ENCODE measurements around the gene C11orf21.
A peak's percentile ranks its signal among the peaks of the same experiment; 100 is the strongest.

C11orf21 gene

DNA sequence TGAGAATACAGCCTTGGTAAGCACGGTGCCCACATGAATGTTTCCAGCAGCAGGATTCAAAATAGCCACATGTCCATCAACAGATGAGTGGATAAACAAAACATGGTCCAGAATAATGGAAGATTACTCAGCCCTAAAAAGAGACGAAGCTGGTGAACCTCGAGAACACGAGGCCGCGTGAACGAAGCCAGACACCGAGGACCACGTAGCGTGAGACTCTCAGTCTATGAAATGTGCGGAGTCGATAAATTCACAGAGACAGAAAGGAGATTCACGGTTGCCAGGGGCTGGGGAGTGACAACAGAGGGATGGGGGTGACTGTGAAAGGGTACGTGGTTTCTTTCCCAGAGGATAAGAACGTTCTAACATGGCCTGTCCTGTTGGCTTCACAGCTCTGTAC is 28.4 kb downstream of the C11orf21 start:
- TF ChIP-seq, protein P1, sequence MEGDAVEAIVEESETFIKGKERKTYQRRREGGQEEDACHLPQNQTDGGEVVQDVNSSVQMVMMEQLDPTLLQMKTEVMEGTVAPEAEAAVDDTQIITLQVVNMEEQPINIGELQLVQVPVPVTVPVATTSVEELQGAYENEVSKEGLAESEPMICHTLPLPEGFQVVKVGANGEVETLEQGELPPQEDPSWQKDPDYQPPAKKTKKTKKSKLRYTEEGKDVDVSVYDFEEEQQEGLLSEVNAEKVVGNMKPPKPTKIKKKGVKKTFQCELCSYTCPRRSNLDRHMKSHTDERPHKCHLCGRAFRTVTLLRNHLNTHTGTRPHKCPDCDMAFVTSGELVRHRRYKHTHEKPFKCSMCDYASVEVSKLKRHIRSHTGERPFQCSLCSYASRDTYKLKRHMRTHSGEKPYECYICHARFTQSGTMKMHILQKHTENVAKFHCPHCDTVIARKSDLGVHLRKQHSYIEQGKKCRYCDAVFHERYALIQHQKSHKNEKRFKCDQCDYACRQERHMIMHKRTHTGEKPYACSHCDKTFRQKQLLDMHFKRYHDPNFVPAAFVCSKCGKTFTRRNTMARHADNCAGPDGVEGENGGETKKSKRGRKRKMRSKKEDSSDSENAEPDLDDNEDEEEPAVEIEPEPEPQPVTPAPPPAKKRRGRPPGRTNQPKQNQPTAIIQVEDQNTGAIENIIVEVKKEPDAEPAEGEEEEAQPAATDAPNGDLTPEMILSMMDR (IDR thresholded peaks at IDR 0.05) = no peak
- H3K4me3 ChIP-seq = no peak overlapping the region
- peaks cover 0 to 27% (median 21%) of the 10 kb centered on the region in 4 donors for H3K4me1 ChIP-seq
- no peak overlapping the region for H3K27ac ChIP-seq
- intact Hi-C loops (cut with DNase I; ENCODE audit: low total_unique reads) = no loop called here
- H3K27me3 ChIP-seq = peaks cover 0 to 77% of the 10 kb centered on the region in 2 donors
- no peaks in the 10 kb centered on the region for H3K36me3 ChIP-seq
- peak in 1 of 2 donors; percentile 33 for DNase-seq
- H3K9me3 ChIP-seq = no peaks in the 10 kb centered on the region

DNA sequence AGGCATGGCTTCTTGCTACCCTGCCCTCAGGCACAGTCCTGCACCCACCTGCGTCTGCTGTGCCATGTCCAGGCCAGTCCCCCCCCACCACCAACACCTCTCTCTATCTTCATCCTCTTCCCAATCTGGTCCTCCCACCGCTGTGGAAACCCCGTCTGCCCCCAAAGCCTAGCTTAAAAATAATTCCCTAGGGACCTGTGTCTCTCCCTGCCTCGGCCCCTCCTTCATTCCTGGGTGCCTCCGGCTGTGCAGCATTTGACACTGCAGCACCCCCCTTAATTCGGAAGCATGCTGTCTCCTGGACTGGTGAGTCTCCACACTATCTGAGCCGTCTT is 28.8 kb downstream of the C11orf21 start:
- DNase-seq = peak in 1 of 2 donors; percentile 40
- intact Hi-C loops (cut with DNase I; ENCODE audit: low total_unique reads) = no loop called here
- H3K27me3 ChIP-seq = peaks cover 0 to 78% of the 10 kb centered on the region in 2 donors
- H3K4me1 ChIP-seq = peaks cover 0 to 27% (median 21%) of the 10 kb centered on the region in 4 donors
- H3K9me3 ChIP-seq = no peaks in the 10 kb centered on the region
- no peak overlapping the region for H3K4me3 ChIP-seq
- no peaks in the 10 kb centered on the region for H3K36me3 ChIP-seq
- TF ChIP-seq, protein P1 (IDR thresholded peaks at IDR 0.05) = no peak
- no peak overlapping the region for H3K27ac ChIP-seq

DNA sequence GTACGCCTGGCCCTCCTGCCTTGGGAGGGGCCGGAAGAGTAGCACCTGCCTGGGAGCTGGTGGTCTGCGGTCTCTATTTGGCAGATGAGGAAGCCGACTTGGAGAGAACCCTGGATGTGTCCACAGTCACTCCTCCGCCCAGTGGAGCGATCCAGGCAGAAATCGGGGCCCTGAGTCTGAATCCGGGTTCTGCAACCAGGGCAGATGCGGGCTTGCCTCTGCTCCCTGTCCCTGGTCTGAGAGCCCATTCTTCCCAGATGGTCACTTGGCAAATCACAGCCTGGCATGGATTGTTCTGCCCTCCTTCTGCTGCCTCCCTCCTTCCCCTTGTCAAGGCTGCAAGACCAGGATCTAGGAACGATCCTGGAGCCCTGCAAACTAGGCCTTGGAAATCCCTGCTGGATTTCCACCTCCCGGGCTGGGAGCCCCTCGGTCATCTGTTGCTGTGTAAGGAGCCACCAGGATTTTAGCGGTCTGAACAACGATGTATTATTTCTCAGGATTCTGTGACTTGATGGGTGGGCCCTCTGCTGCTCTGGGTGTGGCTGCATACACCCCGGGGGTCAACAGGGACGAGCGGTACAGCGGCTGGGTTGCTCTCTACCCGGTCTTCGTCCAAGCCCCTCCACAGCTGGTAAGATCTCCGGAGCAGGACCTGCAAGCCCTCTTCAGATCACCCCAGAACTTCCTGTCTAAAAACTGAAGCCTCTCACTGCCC is 29.3 kb downstream of the C11orf21 start:
- Histone ChIP-seq H3K27me3 (peaks cover 0 to 83% of the 10 kb centered on the region in 2 donors), H3K36me3 (no peaks in the 10 kb centered on the region), H3K27ac (no peak overlapping the region), H3K4me3 (no peak overlapping the region), H3K9me3 (no peaks in the 10 kb centered on the region), H3K4me1 (peaks cover 0 to 27% (median 21%) of the 10 kb centered on the region in 4 donors)
- TF ChIP-seq, protein P1 (IDR thresholded peaks at IDR 0.05) = no peak
- intact Hi-C loops (cut with DNase I; ENCODE audit: low total_unique reads) = no loop called here
- DNase-seq = peak in 1 of 2 donors; percentile 61

DNA sequence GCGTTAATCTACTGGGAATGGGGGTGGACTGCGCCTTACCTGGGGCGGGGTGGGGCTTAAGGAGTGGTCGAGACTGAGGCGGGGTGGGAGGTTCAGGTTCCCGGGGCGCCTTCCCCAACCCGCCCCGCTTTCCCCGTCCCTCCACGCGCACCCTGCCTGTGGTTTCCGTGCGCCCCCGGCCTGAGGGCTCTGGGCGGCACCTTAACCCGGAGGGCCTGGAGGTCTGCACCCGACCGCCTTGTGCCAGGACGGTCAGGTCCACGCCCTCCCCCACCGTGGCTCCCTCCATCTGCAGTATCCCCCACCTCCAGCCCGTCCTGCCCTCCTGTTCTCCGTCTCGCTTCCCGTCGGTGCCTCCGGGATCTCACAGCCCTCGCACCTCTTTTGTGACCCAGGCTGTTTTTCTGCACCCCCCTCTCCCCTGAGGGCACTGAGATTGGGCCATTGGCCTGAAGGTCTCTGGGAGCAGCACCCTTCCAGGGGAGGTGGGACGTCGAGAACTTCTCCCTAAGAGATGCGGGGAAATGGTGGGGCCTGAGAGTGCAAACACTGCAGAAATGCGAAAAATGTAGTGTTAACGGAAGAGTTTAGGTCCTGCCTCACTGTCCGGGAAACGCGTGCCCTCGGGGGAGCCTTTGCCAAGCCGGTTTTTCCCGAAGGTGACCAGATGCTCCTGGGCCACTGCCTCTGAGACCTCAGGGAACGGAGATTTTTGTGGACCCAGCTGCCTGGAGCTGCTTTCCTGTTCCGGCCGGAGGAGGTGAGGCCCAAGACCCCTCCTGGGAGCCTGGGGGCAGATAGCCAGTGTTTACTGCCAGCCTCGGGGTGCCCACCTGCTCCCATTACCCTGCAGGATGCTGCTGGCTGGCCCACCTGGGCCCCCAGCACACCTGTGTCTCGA is 30.1 kb downstream of the C11orf21 start:
- Histone ChIP-seq H3K4me1 (peaks cover 0 to 27% (median 21%) of the 10 kb centered on the region in 4 donors), H3K4me3 (no peak overlapping the region), H3K27ac (no peak overlapping the region), H3K27me3 (peaks cover 0 to 82% of the 10 kb centered on the region in 2 donors), H3K36me3 (no peaks in the 10 kb centered on the region), H3K9me3 (no peaks in the 10 kb centered on the region)
- peak in 1 of 2 donors; percentile 59 for DNase-seq
- TF ChIP-seq, protein P1 (IDR thresholded peaks at IDR 0.05) = no peak
- intact Hi-C loops (cut with DNase I; ENCODE audit: low total_unique reads) = no loop called here

DNA sequence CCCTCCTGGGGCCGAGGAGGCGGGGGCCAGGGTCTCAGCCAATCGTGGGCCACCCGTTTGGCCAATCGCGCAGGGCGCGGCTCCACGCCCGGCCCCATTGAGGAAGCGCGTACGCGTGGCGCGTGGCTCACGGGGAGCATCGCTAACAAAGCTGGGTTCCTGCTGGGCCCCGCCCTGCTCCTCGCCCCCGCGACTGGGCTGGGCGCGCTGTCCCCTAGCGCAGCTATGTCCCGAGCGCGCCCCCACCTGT is 30.7 kb downstream of the C11orf21 start:
- Histone ChIP-seq H3K27me3 (peaks cover 0 to 78% of the 10 kb centered on the region in 2 donors), H3K27ac (no peak overlapping the region), H3K4me1 (peaks cover 0 to 27% (median 21%) of the 10 kb centered on the region in 4 donors), H3K36me3 (no peaks in the 10 kb centered on the region), H3K4me3 (peak overlapping the region; percentile 14 to 53), H3K9me3 (no peaks in the 10 kb centered on the region)
- peak; percentile 38 to 71 for DNase-seq
- TF ChIP-seq, protein P1 (IDR thresholded peaks at IDR 0.05) = no peak
- intact Hi-C loops (cut with DNase I; ENCODE audit: low total_unique reads) = no loop called here
